CD4-positive, alpha-beta T cell (primary cell): Measurements from ENCODE around the gene LKAAEAR1. TPM values are rescaled to one million over a fixed set of nuclear protein-coding genes. Genes with fewer than 3 reads are reported as not detected.

Source experiments
- ATAC-seq: fragments of 200-7000 bp; cut with Tn5 transposase; one replicate; pipeline ENCODE4 v1.10.0; 2022; ENCODE audit warnings: mild to moderate bottlenecking; ENCODE audit not compliant: poor library complexity
- CTCF ChIA-PET: fragments of 350-600 bp; sonication (Branson Sonifier 250); formaldehyde crosslinking; loops from one replicate; lab custom pipeline; 2021; ENCODE audit warnings: antibody characterized with exemption, inconsistent platforms; lab: Charles Lee
- POLR2A ChIA-PET: fragments of 350-600 bp; sonication (Branson Sonifier 250); formaldehyde crosslinking; loops from one replicate; lab custom pipeline; 2021; ENCODE audit warnings: antibody characterized with exemption, inconsistent platforms; lab: Charles Lee
- DNase-seq, 14 experiments: peaks; one replicate each; pipeline ENCODE4 v3.0.0-alpha.2; 2013 to 2020; ENCODE audit warnings: mixed read lengths in 2 of 14
- H3K27ac ChIP-seq, 2 donors: one replicate each; pipeline versions ENCODE4 v1.5.1 to v1.7.0; 2013; ENCODE audit warnings: low read length in 2 of 2, low read depth in 1 of 2, mild to moderate bottlenecking in 1 of 2
- H3K27me3 ChIP-seq, 2 experiments: 1 replicate in 1 of 2; 2 replicates in 1 of 2; pipeline versions ENCODE4 v1.6.1 to v1.7.0; 2013; ENCODE audit warnings: low read length in 2 of 2, control low read depth in 1 of 2, mild to moderate bottlenecking in 1 of 2, moderate library complexity in 1 of 2; ENCODE audit not compliant: insufficient read depth in 2 of 2, control insufficient read depth in 1 of 2
- H3K36me3 ChIP-seq: one replicate; pipeline ENCODE4 v1.6.1; 2013; ENCODE audit warnings: low read length, control low read depth; ENCODE audit not compliant: insufficient read depth
- H3K4me1 ChIP-seq: one replicate; pipeline ENCODE4 v1.6.1; 2013; ENCODE audit warnings: low read length, control low read depth; ENCODE audit not compliant: insufficient read depth
- H3K4me3 ChIP-seq: one replicate; pipeline ENCODE4 v1.5.1; 2013; ENCODE audit warnings: mild to moderate bottlenecking, low read length, moderate library complexity
- H3K9me3 ChIP-seq, 2 experiments: 1 replicate in 1 of 2; 2 replicates in 1 of 2; pipeline versions ENCODE4 v1.6.1 to v1.7.0; 2013; ENCODE audit warnings: low read length in 2 of 2, mild to moderate bottlenecking in 2 of 2, control low read depth in 1 of 2, moderate library complexity in 1 of 2; ENCODE audit not compliant: control insufficient read depth in 1 of 2, insufficient read depth in 1 of 2
- H3K27ac Mint-ChIP-seq: one replicate; pipeline ENCODE4 v1.8.0; 2020; ENCODE audit warnings: mixed read lengths
- H3K27me3 Mint-ChIP-seq: one replicate; pipeline ENCODE4 v1.8.0; 2021; ENCODE audit warnings: mixed read lengths
- H3K36me3 Mint-ChIP-seq: one replicate; pipeline ENCODE4 v1.8.0; 2021; ENCODE audit warnings: low read depth, mixed read lengths
- H3K4me1 Mint-ChIP-seq: one replicate; pipeline ENCODE4 v1.8.0; 2021; ENCODE audit warnings: low read depth, mixed read lengths
- H3K4me3 Mint-ChIP-seq: one replicate; pipeline ENCODE4 v1.8.0; 2020; ENCODE audit warnings: mild to moderate bottlenecking, mixed read lengths
- H3K9me3 Mint-ChIP-seq: one replicate; pipeline ENCODE4 v1.8.0; 2020; ENCODE audit warnings: mixed read lengths
- intact Hi-C, 2 experiments: fragments of 100-400 bp; cut with DNase I in 1 of 2; cut with micrococcal nuclease in 1 of 2; formaldehyde crosslinking; loops; one replicate each; pipeline versions ENCODE4 v1.15.1 to v1.9.0; 2023 to 2025; cut with DNase I, micrococcal nuclease
- total RNA-seq, 174 experiments: library from RNA in 2 of 174; stranded (reverse) in 2 of 174; gene quantifications; one replicate each; pipeline ENCODE4 v1.2.3 and lab custom pipeline; 2021 to 2026
- TF ChIP-seq, protein P1 (sequence below): fragments of 200-600 bp; IDR thresholded peaks from one replicate; pipeline ENCODE4 v1.8.0; 2022; ENCODE audit warnings: antibody characterized with exemption, mild to moderate bottlenecking

Gene LKAAEAR1
- total RNA-seq, 2 experiments from 2014 or later: 0.30 to 0.39 TPM

DNA sequence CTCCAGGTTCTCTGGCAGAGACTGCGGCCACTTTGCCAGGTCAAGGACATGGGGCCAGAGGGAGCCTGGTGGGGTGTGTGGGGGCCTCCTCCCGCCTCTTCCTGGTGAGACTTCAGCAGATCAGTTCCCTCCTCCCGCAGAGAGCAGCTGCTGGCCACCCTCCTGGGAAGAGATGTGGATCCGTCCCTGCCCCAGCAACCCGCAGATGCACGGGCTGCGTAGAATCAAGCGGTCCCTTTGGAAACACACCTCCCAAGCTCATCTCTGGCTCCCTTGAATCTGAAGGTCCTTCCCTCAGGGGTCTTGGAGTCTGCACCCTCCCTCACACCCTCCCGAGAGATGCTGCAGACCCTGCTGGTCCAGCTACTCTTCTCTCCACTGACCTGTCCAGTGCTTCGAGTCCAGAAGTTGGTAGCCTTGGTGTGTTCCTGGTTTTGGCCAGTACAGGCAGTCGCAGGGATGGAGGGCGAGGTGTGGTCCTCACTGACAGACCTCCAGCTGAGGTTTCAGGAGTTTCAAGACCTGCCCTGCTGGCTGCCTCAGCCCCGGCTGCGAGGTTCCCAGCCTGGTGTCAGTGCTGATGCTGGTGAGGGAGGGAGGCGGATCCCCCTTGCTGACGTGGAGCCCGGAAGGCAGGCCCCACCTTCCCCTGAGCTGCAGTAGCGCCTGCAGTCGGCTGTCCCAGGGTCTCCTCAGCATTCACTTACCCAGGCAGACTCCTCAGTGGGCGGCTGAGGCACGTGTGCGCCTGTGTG is 23.0 kb upstream of the LKAAEAR1 start, which contains the start of gene NPBWR2:
TSS of gene NPBWR2 (minus strand) at position 585 of the 755 bp plus-strand sequence. CDS start 734 bp downstream, outside the sequence.
- Mint-ChIP-seq H3K9me3 (no peaks in the 10 kb centered on the region), H3K4me3 (no peak within 1 kb of the TSS), H3K36me3 (no peaks in the 10 kb centered on the region), H3K4me1 (peaks cover 6% of the 10 kb centered on the region), H3K27me3 (peaks cover 13% of the 10 kb centered on the region), H3K27ac (no peak within 1 kb of the TSS)
- Histone ChIP-seq H3K4me3 (no peak within 1 kb of the TSS), H3K27me3 (peaks cover 11 to 15% of the 10 kb centered on the region in 2 experiments), H3K4me1 (peaks cover 9% of the 10 kb centered on the region), H3K27ac (no peak within 1 kb of the TSS), H3K9me3 (no peaks in the 10 kb centered on the region), H3K36me3 (no peaks in the 10 kb centered on the region)
- POLR2A ChIA-PET: no interaction called here
- peak; percentile 96 for ATAC-seq
- DNase-seq: peak in 7 of 14 experiments; percentile 15 to 53 (median 29)
- intact Hi-C loops: no loop called here
- CTCF ChIA-PET: no interaction called here
- TF ChIP-seq, protein P1, sequence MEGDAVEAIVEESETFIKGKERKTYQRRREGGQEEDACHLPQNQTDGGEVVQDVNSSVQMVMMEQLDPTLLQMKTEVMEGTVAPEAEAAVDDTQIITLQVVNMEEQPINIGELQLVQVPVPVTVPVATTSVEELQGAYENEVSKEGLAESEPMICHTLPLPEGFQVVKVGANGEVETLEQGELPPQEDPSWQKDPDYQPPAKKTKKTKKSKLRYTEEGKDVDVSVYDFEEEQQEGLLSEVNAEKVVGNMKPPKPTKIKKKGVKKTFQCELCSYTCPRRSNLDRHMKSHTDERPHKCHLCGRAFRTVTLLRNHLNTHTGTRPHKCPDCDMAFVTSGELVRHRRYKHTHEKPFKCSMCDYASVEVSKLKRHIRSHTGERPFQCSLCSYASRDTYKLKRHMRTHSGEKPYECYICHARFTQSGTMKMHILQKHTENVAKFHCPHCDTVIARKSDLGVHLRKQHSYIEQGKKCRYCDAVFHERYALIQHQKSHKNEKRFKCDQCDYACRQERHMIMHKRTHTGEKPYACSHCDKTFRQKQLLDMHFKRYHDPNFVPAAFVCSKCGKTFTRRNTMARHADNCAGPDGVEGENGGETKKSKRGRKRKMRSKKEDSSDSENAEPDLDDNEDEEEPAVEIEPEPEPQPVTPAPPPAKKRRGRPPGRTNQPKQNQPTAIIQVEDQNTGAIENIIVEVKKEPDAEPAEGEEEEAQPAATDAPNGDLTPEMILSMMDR: no peak

DNA sequence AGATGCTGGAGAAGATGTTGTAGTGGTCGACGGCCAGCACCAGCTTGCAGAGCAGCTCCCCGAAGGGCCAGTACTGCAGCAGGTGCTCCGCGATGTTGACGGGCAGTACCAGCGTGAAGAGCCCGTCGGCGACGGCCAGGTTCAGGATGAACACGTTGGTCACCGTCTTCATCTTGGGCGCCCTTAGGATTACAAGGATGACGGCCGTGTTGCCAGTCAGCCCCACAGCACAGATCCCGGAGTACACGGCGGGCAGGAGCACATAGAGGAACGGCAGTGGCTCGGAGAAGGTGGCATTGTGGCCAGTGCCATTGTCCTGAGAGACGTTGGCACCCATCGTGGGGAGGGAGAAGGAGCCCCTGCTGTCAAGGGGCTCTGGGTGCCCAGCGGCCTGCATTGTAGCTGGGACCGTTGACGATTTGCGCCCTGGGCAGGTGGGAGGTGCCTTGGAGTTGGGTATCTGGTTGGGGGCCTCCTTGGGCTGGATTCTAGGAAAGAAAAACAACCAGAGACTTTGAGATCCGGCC is 22.3 kb upstream of the LKAAEAR1 start:
- intact Hi-C loops: no loop called here
- POLR2A ChIA-PET: no interaction called here
- ATAC-seq (no peak), DNase-seq (no peak)
- Histone ChIP-seq H3K9me3 (no peaks in the 10 kb centered on the region), H3K27me3 (peaks cover 18 to 19% of the 10 kb centered on the region in 2 experiments), H3K36me3 (no peaks in the 10 kb centered on the region), H3K4me3 (no peak overlapping the region), H3K27ac (no peak overlapping the region), H3K4me1 (peaks cover 16% of the 10 kb centered on the region)
- Mint-ChIP-seq H3K9me3 (no peaks in the 10 kb centered on the region), H3K36me3 (no peaks in the 10 kb centered on the region), H3K27me3 (peaks cover 14% of the 10 kb centered on the region), H3K27ac (no peak overlapping the region), H3K4me3 (no peak overlapping the region), H3K4me1 (peaks cover 7% of the 10 kb centered on the region)
- TF ChIP-seq, protein P1: no peak
- CTCF ChIA-PET: no interaction called here

DNA sequence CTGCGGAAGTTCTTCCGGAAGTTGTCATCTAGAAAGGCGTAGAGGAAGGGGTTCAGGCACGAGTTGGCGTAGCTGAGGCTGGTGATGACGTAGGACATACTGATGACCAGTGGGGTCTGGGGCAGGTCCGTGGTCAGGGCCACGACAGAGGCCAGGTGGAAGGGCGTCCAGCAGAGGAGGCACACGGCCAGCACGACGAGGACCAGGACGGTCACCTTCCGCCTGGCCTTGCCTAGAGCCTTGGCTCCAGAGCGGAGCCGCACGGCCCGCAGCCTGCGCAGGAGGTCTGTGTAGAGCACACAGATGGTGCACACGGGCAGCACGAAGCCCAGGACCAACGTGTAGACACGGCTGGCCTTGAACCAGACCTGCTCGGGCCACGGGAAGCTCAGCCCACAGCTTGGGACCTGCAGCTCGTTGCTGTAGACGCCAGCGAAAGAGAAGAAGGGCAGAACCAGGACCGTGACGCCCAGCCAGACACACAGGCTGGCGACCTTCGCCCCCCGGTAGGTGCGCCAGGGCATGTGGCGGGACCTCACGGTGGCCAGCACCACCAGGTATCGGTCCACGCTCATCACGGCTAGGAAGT is 21.7 kb upstream of the LKAAEAR1 start:
- Histone ChIP-seq H3K27ac (no peak overlapping the region), H3K36me3 (no peaks in the 10 kb centered on the region), H3K4me1 (peaks cover 17% of the 10 kb centered on the region), H3K9me3 (no peaks in the 10 kb centered on the region), H3K4me3 (no peak overlapping the region), H3K27me3 (peaks cover 23 to 24% of the 10 kb centered on the region in 2 experiments)
- Mint-ChIP-seq H3K4me1 (peaks cover 12% of the 10 kb centered on the region), H3K4me3 (no peak overlapping the region), H3K27me3 (peaks cover 19% of the 10 kb centered on the region), H3K36me3 (no peaks in the 10 kb centered on the region), H3K9me3 (no peaks in the 10 kb centered on the region), H3K27ac (no peak overlapping the region)
- no peak for ATAC-seq
- ChIA-PET POLR2A (no interaction called here), CTCF (no interaction called here)
- intact Hi-C loops: no loop called here
- DNase-seq: no peak
- TF ChIP-seq, protein P1: no peak
